Hepatocyte (in vitro differentiated cells): ENCODE data around the gene UXS1. TPM values are rescaled to one million over a fixed set of nuclear protein-coding genes. Genes with fewer than 3 reads are reported as not detected.

Experiments used
- DNase-seq: peaks from one replicate; pipeline ENCODE4 v3.0.0-alpha.2; 2016; ENCODE audit warnings: low spot score
- H2AFZ ChIP-seq: fragments of 200-600 bp; sonication (generic); 2 replicates; pipeline ENCODE4 v1.6.0; 2016; ENCODE audit warnings: antibody characterized with exemption, mild to moderate bottlenecking
- H3K27ac ChIP-seq: fragments of 200-600 bp; sonication (generic); 2 replicates; pipeline ENCODE4 v1.5.1; 2016; ENCODE audit warnings: mild to moderate bottlenecking
- H3K27me3 ChIP-seq: fragments of 200-600 bp; sonication (generic); 2 replicates; pipeline ENCODE4 v1.6.1; 2016
- H3K36me3 ChIP-seq: fragments of 200-600 bp; sonication (generic); replicated peaks from 2 replicates; pipeline ENCODE4 v1.5.1; 2016; ENCODE audit warnings: low read depth; ENCODE audit not compliant: insufficient read depth
- H3K4me1 ChIP-seq: fragments of 200-600 bp; sonication (generic); 2 replicates; pipeline ENCODE4 v1.5.1; 2016; ENCODE audit warnings: mild to moderate bottlenecking, moderate library complexity; ENCODE audit not compliant: insufficient read depth
- H3K4me2 ChIP-seq: fragments of 200-600 bp; sonication (generic); 2 replicates; pipeline ENCODE4 v1.6.0; 2016
- H3K4me3 ChIP-seq: fragments of 200-600 bp; sonication (generic); 2 replicates; pipeline ENCODE4 v1.5.1; 2016; ENCODE audit warnings: mild to moderate bottlenecking
- H3K79me2 ChIP-seq: fragments of 200-600 bp; sonication (generic); 2 replicates; pipeline ENCODE4 v1.6.0; 2017; ENCODE audit warnings: mild to moderate bottlenecking
- H3K9me2 ChIP-seq: fragments of 200-600 bp; sonication (generic); replicated peaks from 2 replicates; pipeline ENCODE4 v1.6.0; 2017; ENCODE audit warnings: mild to moderate bottlenecking; ENCODE audit not compliant: insufficient read depth
- H3K9me3 ChIP-seq: fragments of 200-600 bp; sonication (generic); 2 replicates; pipeline ENCODE4 v1.5.1; 2016; ENCODE audit warnings: low read depth, mild to moderate bottlenecking
- H4K20me1 ChIP-seq: fragments of 200-600 bp; sonication (generic); 2 replicates; pipeline ENCODE4 v1.6.0; 2016; ENCODE audit warnings: mild to moderate bottlenecking; ENCODE audit not compliant: insufficient read depth, poor library complexity, severe bottlenecking
- EZH2 ChIP-seq: fragments of 200-600 bp; sonication (generic); IDR thresholded peaks from 2 replicates; pipeline ENCODE4 v1.6.1; 2016; ENCODE audit warnings: antibody characterized with exemption, mild to moderate bottlenecking, borderline replicate concordance
- EZH2phosphoT487 ChIP-seq: fragments of 200-600 bp; sonication (generic); IDR thresholded peaks from one replicate; pipeline ENCODE4 v1.6.1; 2018; ENCODE audit warnings: antibody characterized with exemption, mild to moderate bottlenecking, low read depth, moderate library complexity; ENCODE audit not compliant: unreplicated experiment, severe bottlenecking
- WGBS: methylation state at CpG from one replicate; pipeline ENCODE4 v1.1.6; 2016; ENCODE audit warnings: low lambda C conversion rate; ENCODE audit errors: missing lambda C conversion rate; 5-methylcytosine and 5-hydroxymethylcytosine counted together
- polyA plus RNA-seq: library from polyadenylated mRNA; unstranded; fragments of >200 nt; fragmentation: Nextera tagmentation; extraction: Ambion mirVana; gene quantifications from 2 replicates; pipeline ENCODE4 v1.2.1, GENCODE V29; 2016
- total RNA-seq: library from RNA; depleted of rRNA; stranded (reverse); fragments of >200 nt; gene quantifications from 2 replicates; pipeline ENCODE4 v1.2.3, GENCODE V29; 2014
- TF ChIP-seq, protein P1 (sequence below): fragments of 200-600 bp; sonication (generic); IDR thresholded peaks from 2 replicates; pipeline ENCODE4 v1.5.1; 2016; ENCODE audit warnings: antibody characterized with exemption, mild to moderate bottlenecking; ENCODE audit not compliant: poor library complexity

Gene UXS1
- total and polyA plus RNA-seq, 2 experiments from 2014 or later = 46.5 to 83.2 TPM

DNA sequence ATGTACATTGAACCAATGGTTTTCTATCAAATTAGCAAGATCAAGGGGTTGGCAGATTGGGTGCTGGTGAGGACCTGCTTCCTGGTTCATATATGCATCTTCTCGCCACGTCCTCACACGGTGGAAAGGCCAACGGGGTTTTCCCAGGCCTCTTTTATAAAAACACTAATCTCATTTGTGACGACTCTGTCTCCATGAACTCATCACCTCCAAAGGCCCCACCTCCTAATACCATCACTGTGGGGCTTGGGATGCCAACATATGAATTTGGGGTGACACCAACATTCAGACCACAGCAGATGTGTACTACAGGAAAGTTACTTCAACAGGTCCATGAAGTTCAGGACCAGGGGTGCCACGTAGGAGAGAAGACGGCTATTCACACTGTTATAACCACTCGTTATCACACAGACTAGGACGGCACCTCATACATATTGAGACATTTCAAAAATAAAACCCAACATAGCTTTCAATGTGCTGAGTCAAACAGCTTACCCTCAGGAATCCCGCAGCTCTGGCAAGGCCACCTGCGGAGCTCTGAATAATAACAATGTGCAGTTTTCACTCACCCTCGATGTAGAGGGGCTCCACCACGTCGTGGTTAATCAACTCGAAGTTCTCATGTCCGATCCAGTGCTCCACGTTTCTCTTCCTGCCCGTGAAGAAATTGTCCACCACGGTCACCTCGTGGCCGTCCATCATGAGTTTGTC is 49.3 kb downstream of the UXS1 start:
- H3K9me3 ChIP-seq = no peaks in the 10 kb centered on the region
- no peak overlapping the region for H3K4me2 ChIP-seq
- no peaks in the 10 kb centered on the region for H3K36me3 ChIP-seq
- H3K79me2 ChIP-seq = peaks cover 13% of the 10 kb centered on the region
- no peaks in the 10 kb centered on the region for H3K27me3 ChIP-seq
- H3K4me3 ChIP-seq = no peak overlapping the region
- no peak for DNase-seq
- peaks cover 8% of the 10 kb centered on the region for H3K4me1 ChIP-seq
- no peak overlapping the region for H2AFZ ChIP-seq
- H3K9me2 ChIP-seq = no peaks in the 10 kb centered on the region
- H4K20me1 ChIP-seq = no peaks in the 10 kb centered on the region
- TF ChIP-seq, protein P1, sequence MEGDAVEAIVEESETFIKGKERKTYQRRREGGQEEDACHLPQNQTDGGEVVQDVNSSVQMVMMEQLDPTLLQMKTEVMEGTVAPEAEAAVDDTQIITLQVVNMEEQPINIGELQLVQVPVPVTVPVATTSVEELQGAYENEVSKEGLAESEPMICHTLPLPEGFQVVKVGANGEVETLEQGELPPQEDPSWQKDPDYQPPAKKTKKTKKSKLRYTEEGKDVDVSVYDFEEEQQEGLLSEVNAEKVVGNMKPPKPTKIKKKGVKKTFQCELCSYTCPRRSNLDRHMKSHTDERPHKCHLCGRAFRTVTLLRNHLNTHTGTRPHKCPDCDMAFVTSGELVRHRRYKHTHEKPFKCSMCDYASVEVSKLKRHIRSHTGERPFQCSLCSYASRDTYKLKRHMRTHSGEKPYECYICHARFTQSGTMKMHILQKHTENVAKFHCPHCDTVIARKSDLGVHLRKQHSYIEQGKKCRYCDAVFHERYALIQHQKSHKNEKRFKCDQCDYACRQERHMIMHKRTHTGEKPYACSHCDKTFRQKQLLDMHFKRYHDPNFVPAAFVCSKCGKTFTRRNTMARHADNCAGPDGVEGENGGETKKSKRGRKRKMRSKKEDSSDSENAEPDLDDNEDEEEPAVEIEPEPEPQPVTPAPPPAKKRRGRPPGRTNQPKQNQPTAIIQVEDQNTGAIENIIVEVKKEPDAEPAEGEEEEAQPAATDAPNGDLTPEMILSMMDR = no peak
- TF ChIP-seq EZH2phosphoT487 (no peak), EZH2 (no peak)
- no peak overlapping the region for H3K27ac ChIP-seq
- 92% methylated on average over 21 of the region's 21 CpGs for WGBS

DNA sequence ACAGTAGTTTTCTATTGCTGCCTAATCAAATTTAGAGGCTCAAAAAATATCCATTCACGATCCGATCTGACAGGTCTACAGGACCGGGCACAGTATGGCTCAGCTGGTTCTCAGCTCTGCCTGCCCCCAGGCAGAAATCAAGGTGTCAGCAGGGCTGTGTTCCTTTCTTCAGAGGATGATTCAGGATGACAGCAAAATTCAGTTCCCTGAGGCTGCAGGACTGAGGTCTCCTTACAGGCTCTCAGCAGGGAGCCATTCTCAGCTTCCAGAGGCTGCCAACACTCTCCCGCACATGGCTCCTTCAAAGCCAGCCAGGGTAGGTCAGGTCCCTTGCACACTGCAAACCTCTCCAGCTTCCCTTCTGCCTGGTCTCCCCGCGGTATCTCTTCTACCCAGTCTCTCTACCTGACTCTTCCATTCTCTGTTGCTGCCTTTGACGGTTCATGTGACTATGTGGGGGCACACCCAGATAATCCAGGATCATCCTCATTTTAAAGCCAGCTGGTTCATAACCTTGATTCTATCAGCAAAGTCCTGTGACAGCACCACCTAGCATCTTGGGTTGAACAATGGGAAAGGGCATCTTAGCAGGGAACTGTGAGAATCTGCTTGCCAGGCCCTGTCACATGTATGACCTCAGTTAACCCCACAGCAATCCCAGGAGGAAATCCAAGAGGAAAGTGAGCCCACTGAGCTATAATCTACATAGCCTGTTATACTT is 50.4 kb downstream of the UXS1 start:
- H3K27me3 ChIP-seq = no peaks in the 10 kb centered on the region
- no peaks in the 10 kb centered on the region for H3K9me3 ChIP-seq
- no peak overlapping the region for H3K4me2 ChIP-seq
- peaks cover 18% of the 10 kb centered on the region for H3K79me2 ChIP-seq
- no peak overlapping the region for H3K4me3 ChIP-seq
- no peak for TF ChIP-seq EZH2phosphoT487
- no peaks in the 10 kb centered on the region for H4K20me1 ChIP-seq
- no peak overlapping the region for H3K27ac ChIP-seq
- no peak overlapping the region for H2AFZ ChIP-seq
- H3K9me2 ChIP-seq = no peaks in the 10 kb centered on the region
- peaks cover 17% of the 10 kb centered on the region for H3K4me1 ChIP-seq
- no peak for DNase-seq
- 92% methylated on average over 7 of the region's 7 CpGs for WGBS
- no peaks in the 10 kb centered on the region for H3K36me3 ChIP-seq

DNA sequence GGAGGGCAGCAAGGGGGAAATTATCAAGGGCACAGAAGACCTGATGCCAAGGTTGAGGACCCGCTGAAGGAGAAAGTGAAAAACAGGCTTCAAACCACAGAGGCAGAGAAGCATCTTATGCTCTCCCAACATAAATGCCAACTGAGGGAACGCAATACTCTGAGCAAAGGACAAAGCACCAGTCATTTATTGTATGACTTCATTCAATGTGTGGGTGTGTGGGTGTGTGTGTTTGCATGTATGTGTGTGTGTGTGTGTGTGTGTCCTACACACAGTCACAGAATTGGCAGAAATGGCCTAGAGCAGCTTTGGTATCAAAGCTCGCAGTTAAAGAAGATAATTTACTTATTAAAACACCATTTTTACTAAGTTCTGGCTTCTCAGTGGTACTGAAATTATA is 51.4 kb downstream of the UXS1 start:
- no peaks in the 10 kb centered on the region for H3K27me3 ChIP-seq
- TF ChIP-seq EZH2phosphoT487 (no peak), EZH2 (no peak)
- TF ChIP-seq, protein P1 = no peak
- no peaks in the 10 kb centered on the region for H3K9me2 ChIP-seq
- H3K4me1 ChIP-seq = peaks cover 22% of the 10 kb centered on the region
- peaks cover 22% of the 10 kb centered on the region for H3K79me2 ChIP-seq
- H3K4me3 ChIP-seq = no peak overlapping the region
- no peak overlapping the region for H2AFZ ChIP-seq
- H3K4me2 ChIP-seq = no peak overlapping the region
- H3K36me3 ChIP-seq = no peaks in the 10 kb centered on the region
- H4K20me1 ChIP-seq = no peaks in the 10 kb centered on the region
- H3K9me3 ChIP-seq = no peaks in the 10 kb centered on the region
- no peak for DNase-seq
- H3K27ac ChIP-seq = no peak overlapping the region
- WGBS = 96% methylated on average over 3 of the region's 3 CpGs

DNA sequence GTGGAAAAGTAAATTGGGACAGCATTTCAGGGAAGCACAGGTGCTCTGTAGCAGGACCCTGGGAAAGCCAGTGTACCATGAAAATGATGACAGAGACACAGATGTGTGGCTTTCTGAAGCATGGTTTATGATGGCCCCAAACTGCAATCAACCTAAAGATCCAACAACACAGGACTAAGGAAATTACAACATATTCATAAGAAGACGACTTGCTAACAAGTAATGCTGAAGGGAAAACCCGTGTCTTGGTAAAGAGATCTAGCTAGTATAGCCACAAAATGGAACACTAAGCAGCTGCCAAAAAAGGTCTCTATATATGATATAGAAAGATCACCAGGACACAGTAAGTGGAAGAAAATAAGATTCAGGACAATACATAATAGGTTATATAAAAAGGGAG is 53.2 kb downstream of the UXS1 start:
- H3K27me3 ChIP-seq = no peaks in the 10 kb centered on the region
- H3K9me2 ChIP-seq = no peaks in the 10 kb centered on the region
- H2AFZ ChIP-seq = no peak overlapping the region
- no peak for DNase-seq
- no peak for TF ChIP-seq EZH2
- no peak for TF ChIP-seq EZH2phosphoT487
- TF ChIP-seq, protein P1 = no peak
- 97% methylated on average over 2 of the region's 2 CpGs for WGBS
- H3K27ac ChIP-seq = no peak overlapping the region
- H3K4me3 ChIP-seq = no peak overlapping the region
- H3K36me3 ChIP-seq = no peaks in the 10 kb centered on the region
- H3K79me2 ChIP-seq = peaks cover 26% of the 10 kb centered on the region
- peaks cover 14% of the 10 kb centered on the region for H3K4me1 ChIP-seq
- H3K9me3 ChIP-seq = no peaks in the 10 kb centered on the region
- no peaks in the 10 kb centered on the region for H4K20me1 ChIP-seq
- no peak overlapping the region for H3K4me2 ChIP-seq
